T-helper 22 cell (primary cell): ENCODE measurements around the gene FAM47A.

ENCODE experiments used
- DNase-seq: peaks from one replicate; pipeline ENCODE4 v3.0.0-alpha.2; 2020; ENCODE audit warnings: low read depth

The FAM47A gene

DNA sequence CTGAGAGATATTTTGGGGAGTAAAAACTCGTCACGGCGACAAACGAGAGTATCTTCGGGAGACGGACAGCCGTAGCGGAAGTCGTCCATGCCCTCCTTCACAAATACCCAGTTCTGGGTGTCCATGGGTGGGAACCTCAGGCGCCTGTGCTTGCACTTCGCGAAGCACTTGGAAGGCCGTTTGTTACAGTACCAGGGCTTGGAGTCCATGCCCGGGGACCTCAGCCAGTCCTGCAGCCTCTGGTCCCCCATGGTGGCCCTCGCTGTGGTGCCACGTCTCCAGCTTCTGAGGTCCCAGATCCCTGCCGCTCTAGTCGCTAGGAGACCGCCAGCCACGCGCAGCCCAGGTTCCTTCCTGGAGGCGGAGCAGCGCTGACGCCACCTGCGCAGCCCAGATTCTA, at the start of gene FAM47A:
Gene FAM47A, minus strand, starts transcription at position 287 of the 400 bp plus-strand sequence. Its CDS starts 36 bp downstream, at position 251.
- no peak for DNase-seq

- no peak for DNase-seq
Observed at GRCh38 chrX:34147345-34147744, 15.2 kb upstream of the FAM47A start.

GRCh38 chrX:34146906-34147305, 14.8 kb upstream of the FAM47A start:
- DNase-seq = no peak

DNA sequence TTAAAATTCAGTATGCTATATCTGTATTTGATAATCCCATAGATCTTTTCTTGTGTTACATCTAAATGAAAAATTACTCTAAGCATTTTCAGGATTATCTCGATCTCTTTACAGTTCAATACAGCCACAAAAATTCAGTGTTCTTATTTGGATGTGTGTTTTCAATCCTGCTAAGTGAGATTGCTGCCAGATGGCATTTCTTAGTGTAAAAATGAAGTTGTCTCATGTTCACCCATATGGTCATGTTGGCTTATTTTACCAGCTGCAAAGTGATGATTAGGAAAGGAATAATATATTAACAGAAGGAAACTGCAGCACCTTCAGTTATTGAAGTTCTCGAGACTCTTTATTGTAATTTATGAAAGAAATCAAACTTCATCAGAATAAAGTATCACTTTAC, 12.1 kb upstream of the FAM47A start:
- no peak for DNase-seq

- DNase-seq = no peak
Observed at GRCh38 chrX:34140816-34141215, 8.7 kb upstream of the FAM47A start.

DNA sequence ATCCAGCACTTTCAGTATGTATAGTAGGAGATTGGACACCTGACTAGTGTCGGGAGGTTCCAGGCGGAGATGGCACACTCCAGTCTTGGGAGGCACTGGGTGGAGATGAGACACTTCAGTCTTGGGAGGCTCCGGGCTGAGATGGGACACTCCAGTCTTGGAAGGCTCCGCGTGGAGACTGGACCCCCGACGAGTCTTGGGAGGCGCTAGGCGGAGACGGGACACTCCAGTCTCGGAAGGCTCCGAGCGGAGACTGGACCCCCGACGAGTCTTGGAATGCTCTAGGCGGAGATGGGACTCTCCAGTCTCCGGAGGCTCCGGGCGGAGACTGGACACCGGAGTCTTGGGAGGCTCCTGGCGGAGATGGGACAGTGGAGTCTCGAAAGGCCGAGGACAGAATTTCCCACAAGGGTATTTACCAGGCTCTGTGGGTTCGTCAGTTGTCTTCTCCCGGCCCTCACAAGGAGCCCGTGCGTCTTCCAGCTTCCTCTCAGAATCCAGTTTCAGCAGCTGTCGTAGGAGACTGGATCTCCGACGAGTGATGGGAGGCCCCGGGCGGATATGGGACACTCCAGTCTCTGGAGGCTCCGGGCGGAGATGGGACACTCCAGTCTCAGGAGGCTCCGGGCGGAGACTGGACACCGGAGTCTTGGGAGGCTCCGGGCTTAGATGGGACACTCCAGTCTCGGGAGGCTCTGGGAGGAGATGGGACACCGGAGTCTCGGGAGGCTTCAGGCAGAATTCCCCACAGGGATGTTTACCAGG, 952 bp downstream of the FAM47A start:
- no peak for DNase-seq

- no peak for DNase-seq
Observed at GRCh38 chrX:34130501-34130900, 1.6 kb downstream of the FAM47A start.

DNA sequence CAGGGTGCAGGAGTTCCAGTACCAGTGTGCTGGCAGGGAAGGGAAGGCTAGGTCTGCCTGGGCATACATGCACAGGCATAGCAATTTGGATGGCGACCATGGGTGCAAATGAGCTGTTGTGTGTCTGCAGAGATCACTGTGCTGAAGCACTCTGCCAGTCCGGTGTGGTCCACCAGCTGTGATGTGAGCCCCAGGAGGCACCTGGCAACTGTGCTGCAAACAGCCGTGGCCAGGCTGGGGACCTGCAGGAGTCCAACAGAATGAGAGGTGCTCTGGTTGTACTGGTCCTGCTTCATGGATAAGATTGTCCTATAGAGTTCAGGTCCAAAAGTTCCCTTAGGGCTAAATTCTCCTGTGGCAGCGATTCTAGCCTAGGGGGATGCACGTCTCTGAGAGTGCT, 6.1 kb downstream of the FAM47A start:
- no peak for DNase-seq

DNA sequence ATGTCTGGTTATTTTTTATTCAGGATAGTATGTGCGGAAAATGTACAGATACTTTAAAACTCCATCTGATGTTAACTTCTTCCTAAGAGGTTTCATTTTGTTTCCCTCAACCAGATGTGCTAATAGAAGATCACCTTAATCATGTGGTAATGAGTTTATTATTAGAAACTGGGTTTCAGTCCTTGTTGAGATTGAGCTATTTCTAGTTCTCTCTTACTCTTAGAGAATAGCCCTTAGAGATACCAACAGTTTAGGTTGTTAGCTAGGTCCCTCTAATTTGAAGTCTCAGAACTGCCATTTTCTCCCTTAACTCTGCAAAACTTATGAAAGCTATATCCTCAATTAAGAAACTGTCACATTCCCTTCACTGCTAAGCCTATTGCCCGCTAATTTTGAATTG, 13.0 kb downstream of the FAM47A start:
- no peak for DNase-seq

GRCh38 chrX:34112459-34112858, 19.7 kb downstream of the FAM47A start:
- no peak for DNase-seq
